HL-60 (cell line): Measurements from ENCODE around the gene SGPP2.
"Not testable (repeated sequence)": the region's sequence is repeated elsewhere in the genome, so short reads cannot be mapped to it uniquely, and the experiment has no call there.

ENCODE experiments used
- DNase-seq, 2 experiments: peaks; one replicate each; pipeline ENCODE4 v3.0.0-alpha.2; 2010 to 2020; ENCODE audit warnings: low read depth in 1 of 2, low spot score in 1 of 2
- H3K27ac ChIP-seq: fragments of 250-450 bp; sonication (Bioruptor Pico); replicated peaks from 2 replicates; pipeline ENCODE4 v1.5.1; 2020; ENCODE audit warnings: mild to moderate bottlenecking, moderate library complexity
- H3K27me3 ChIP-seq: fragments of 250-450 bp; sonication (Bioruptor Pico); 2 replicates; pipeline ENCODE4 v1.5.1; 2021; ENCODE audit warnings: mild to moderate bottlenecking, moderate library complexity; ENCODE audit not compliant: insufficient read depth, poor library complexity, severe bottlenecking
- H3K4me3 ChIP-seq: replicated peaks from 2 replicates; pipeline ENCODE4 v1.5.1; 2011; ENCODE audit warnings: mild to moderate bottlenecking, control low read depth, low read length; ENCODE audit not compliant: insufficient read depth
- CTCF ChIP-seq: IDR thresholded peaks from one replicate; pipeline ENCODE4 v1.5.1; 2011; ENCODE audit warnings: low read length, control low read depth, inconsistent platforms; ENCODE audit not compliant: insufficient read depth
- GABPA ChIP-seq: IDR thresholded peaks from 2 replicates; pipeline ENCODE4 v1.6.1; 2012; ENCODE audit warnings: low read depth
- POLR2AphosphoS5 ChIP-seq: IDR thresholded peaks from 2 replicates; pipeline ENCODE4 v1.6.1; 2012; ENCODE audit warnings: low read depth
- SPI1 ChIP-seq: IDR thresholded peaks from 2 replicates; pipeline ENCODE4 v1.6.1; 2012; ENCODE audit warnings: low read depth, mild to moderate bottlenecking, borderline replicate concordance
- TF ChIP-seq, protein P1 (sequence below): IDR thresholded peaks from 2 replicates; pipeline ENCODE4 v1.6.1; 2012; ENCODE audit warnings: low read depth; ENCODE audit not compliant: insufficient replicate concordance

The SGPP2 gene

GRCh38 chr2:222434204-222434603 lies 9.9 kb downstream of the SGPP2 start:
- DNase-seq: no peak
- TF ChIP-seq POLR2AphosphoS5 (no peak), SPI1 (no peak), CTCF (no peak), GABPA (no peak)
- TF ChIP-seq, protein P1, sequence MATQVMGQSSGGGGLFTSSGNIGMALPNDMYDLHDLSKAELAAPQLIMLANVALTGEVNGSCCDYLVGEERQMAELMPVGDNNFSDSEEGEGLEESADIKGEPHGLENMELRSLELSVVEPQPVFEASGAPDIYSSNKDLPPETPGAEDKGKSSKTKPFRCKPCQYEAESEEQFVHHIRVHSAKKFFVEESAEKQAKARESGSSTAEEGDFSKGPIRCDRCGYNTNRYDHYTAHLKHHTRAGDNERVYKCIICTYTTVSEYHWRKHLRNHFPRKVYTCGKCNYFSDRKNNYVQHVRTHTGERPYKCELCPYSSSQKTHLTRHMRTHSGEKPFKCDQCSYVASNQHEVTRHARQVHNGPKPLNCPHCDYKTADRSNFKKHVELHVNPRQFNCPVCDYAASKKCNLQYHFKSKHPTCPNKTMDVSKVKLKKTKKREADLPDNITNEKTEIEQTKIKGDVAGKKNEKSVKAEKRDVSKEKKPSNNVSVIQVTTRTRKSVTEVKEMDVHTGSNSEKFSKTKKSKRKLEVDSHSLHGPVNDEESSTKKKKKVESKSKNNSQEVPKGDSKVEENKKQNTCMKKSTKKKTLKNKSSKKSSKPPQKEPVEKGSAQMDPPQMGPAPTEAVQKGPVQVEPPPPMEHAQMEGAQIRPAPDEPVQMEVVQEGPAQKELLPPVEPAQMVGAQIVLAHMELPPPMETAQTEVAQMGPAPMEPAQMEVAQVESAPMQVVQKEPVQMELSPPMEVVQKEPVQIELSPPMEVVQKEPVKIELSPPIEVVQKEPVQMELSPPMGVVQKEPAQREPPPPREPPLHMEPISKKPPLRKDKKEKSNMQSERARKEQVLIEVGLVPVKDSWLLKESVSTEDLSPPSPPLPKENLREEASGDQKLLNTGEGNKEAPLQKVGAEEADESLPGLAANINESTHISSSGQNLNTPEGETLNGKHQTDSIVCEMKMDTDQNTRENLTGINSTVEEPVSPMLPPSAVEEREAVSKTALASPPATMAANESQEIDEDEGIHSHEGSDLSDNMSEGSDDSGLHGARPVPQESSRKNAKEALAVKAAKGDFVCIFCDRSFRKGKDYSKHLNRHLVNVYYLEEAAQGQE: no peak
- H3K27ac ChIP-seq: no peak overlapping the region
- H3K4me3 ChIP-seq: no peak overlapping the region
- no peaks in the 10 kb centered on the region for H3K27me3 ChIP-seq

- H3K27ac ChIP-seq, H3K4me3 ChIP-seq, DNase-seq, H3K27me3 ChIP-seq: not testable (repeated sequence)
Measured at GRCh38 chr2:222435400-222436039, 11.2 kb downstream of the SGPP2 start.

DNA sequence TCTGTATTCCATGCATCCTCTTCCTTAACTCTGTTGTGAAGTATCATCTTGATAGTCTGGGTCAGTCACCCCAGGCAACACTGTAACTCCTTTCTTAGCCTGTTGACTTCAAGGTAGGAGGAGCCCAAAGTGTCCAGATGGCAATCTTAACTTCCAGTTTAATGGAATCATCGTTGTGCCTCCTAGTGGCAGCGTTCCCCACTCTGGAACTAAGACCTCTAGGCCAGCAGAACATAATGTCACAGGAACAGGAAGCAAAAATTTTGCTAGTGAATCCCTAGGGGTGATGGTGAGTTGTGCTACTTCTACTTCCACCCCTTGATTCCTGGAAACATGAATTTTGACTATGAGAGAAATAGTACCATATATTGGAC lies 11.7 kb downstream of the SGPP2 start:
- DNase-seq: no peak
- Histone ChIP-seq H3K27ac (no peak overlapping the region), H3K4me3 (no peak overlapping the region), H3K27me3 (no peaks in the 10 kb centered on the region)
- no peak for TF ChIP-seq POLR2AphosphoS5
- TF ChIP-seq SPI1: no peak
- no peak for TF ChIP-seq GABPA
- TF ChIP-seq, protein P1: no peak
- TF ChIP-seq CTCF: no peak

GRCh38 chr2:222439692-222440091 lies 15.3 kb downstream of the SGPP2 start:
- no peak for TF ChIP-seq CTCF
- TF ChIP-seq POLR2AphosphoS5: no peak
- TF ChIP-seq, protein P1: no peak
- TF ChIP-seq SPI1: no peak
- no peak for TF ChIP-seq GABPA
- Histone ChIP-seq H3K27ac (no peak overlapping the region), H3K4me3 (no peak overlapping the region), H3K27me3 (no peaks in the 10 kb centered on the region)
- DNase-seq: no peak
